ENCODE results near the gene KRT76. TPM values are rescaled to one million over a fixed set of nuclear protein-coding genes. Genes with fewer than 3 reads are reported as not detected.
A peak's percentile ranks its signal among the peaks of the same experiment; 100 is the strongest.
"Not testable (repeated sequence)": the region's sequence is repeated elsewhere in the genome, so short reads cannot be mapped to it uniquely, and the experiment has no call there.

Gene KRT76
- total RNA-seq, 1 donor from 2014 or later: not detected

DNA sequence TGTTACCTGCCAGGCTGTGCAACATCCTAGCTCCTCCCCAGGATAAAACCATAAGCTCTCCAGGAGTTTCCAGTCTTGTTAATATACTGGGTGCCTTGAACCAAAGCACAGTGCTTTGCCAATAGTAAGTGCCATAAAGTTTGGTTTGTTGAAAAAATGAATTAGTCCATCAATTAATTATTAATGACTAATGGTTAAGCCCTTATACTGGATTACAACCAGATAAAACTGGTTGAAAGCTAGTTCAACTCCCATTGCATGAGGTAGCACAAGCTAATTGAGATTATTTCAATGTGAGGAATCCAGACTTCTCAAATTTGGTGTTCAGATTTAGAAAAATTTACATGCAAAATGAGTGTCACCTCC lies 20.4 kb upstream of the KRT76 start:
- no peaks in the 10 kb centered on the region for H3K27me3 ChIP-seq (ENCODE audit: control insufficient read depth, insufficient read depth, low read length)
- no peak overlapping the region for H3K4me3 ChIP-seq (ENCODE audit: low read depth, low read length)
- TF ChIP-seq, protein P1, sequence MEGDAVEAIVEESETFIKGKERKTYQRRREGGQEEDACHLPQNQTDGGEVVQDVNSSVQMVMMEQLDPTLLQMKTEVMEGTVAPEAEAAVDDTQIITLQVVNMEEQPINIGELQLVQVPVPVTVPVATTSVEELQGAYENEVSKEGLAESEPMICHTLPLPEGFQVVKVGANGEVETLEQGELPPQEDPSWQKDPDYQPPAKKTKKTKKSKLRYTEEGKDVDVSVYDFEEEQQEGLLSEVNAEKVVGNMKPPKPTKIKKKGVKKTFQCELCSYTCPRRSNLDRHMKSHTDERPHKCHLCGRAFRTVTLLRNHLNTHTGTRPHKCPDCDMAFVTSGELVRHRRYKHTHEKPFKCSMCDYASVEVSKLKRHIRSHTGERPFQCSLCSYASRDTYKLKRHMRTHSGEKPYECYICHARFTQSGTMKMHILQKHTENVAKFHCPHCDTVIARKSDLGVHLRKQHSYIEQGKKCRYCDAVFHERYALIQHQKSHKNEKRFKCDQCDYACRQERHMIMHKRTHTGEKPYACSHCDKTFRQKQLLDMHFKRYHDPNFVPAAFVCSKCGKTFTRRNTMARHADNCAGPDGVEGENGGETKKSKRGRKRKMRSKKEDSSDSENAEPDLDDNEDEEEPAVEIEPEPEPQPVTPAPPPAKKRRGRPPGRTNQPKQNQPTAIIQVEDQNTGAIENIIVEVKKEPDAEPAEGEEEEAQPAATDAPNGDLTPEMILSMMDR (IDR thresholded peaks at IDR 0.05; ENCODE audit: insufficient read depth, low read length, poor library complexity, severe bottlenecking): no peak
- H3K36me3 ChIP-seq (ENCODE audit: control insufficient read depth, insufficient read depth, low read length): no peaks in the 10 kb centered on the region
- no peak for DNase-seq (ENCODE audit: low read depth)

DNA sequence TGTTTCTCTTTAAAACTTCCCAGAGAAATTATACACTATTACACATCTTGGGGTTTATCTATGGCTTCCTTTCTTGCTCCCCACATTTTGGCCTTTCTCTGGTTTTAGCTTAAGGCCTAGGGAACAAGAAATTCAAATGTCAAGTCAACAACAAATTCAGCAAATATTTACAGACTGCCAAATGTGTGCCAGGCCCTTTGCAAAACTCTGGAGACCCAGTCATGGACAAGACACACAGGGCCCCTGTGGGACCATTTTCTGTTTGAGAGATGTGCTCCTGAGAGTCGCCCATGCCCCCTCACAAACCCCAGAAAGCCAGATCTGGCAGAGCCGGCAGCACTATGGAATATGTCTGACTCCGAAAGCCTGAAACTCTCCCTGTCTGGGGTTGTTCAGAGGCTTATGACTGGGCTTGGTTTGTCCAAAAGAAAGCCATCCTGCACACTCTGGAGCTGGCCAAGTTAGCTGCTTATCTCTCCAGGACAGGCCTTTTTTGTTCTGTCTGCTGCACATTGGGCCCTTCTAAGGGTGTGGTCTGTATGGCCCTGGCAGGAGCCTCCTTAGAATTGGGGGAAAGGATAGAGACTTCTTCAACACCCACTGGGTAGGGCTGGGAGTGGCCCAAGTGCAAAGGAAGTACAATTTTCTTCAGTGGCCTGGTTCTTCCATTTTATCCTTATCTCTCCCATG lies 19.8 kb upstream of the KRT76 start:
- TF ChIP-seq, protein P1 (IDR thresholded peaks at IDR 0.05; ENCODE audit: insufficient read depth, low read length, poor library complexity, severe bottlenecking): no peak
- no peak for DNase-seq (ENCODE audit: low read depth)
- Histone ChIP-seq H3K27me3 (ENCODE audit: control insufficient read depth, insufficient read depth, low read length) (no peaks in the 10 kb centered on the region), H3K4me3 (ENCODE audit: low read depth, low read length) (no peak overlapping the region), H3K36me3 (ENCODE audit: control insufficient read depth, insufficient read depth, low read length) (no peaks in the 10 kb centered on the region)

DNA sequence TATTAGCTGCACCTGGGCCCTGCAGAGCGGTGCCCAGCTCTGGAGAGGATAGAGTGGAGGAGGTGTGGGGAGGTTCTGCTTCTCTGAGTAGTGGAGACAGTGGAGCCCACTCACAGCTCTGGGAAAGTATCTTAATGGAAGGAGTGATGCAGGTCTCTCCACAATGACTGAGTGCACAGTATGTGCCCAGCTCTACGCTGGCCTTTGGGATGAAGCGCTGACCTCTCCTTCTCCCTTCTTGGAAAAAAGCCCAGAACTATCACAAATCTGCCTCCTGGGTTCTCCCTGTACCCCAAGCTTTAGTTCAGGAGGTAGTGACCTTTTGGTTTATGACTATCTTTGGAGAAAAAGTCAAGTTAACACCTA lies 19.3 kb upstream of the KRT76 start:
- TF ChIP-seq, protein P1 (IDR thresholded peaks at IDR 0.05; ENCODE audit: insufficient read depth, low read length, poor library complexity, severe bottlenecking): no peak
- no peak for DNase-seq (ENCODE audit: low read depth)
- no peaks in the 10 kb centered on the region for H3K27me3 ChIP-seq (ENCODE audit: control insufficient read depth, insufficient read depth, low read length)
- no peak overlapping the region for H3K4me3 ChIP-seq (ENCODE audit: low read depth, low read length)
- no peaks in the 10 kb centered on the region for H3K36me3 ChIP-seq (ENCODE audit: control insufficient read depth, insufficient read depth, low read length)

DNA sequence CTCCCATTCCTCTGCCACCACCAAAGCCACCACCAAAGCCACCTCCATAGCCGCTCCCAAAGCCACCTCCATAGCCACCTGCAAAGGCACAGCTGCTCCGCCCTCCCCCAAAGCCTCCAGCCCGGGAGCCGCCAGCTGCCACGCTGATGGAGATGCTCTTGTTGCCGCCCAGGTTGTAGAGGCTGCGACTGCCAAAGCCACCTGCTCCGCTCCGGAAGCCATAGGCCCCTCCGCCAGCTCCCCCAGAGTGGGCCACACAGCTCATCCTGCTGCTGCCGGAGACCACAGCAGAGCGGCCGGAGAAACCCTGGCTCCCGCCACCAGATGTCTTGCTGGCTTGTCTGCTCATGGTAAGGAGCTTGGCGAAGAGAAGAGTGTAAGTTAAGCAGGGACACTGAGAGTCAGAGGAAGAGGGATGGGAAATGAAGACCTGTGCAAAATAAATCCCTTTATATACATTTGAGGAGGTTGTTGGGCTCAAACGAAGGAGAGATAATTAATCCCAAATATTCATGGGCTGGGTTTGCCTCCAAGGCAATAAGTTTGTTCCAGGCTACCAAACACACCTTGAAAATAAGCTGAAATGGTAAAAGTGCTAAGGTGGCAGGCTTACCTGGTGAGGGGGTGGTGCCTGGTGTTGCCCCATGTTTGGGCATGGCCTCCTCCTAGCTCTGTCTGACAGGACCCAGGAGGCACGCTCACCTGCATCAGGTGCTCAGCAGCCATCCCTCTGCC lies 18.7 kb upstream of the KRT76 start, which contains the start of gene KRT3:
KRT3 (minus strand) TSS at position 424 of the 735 bp plus-strand sequence; CDS start at position 349, 75 bp downstream.
- TF ChIP-seq, protein P1 (IDR thresholded peaks at IDR 0.05; ENCODE audit: insufficient read depth, low read length, poor library complexity, severe bottlenecking): no peak
- no peak for DNase-seq (ENCODE audit: low read depth)
- Histone ChIP-seq H3K27me3 (ENCODE audit: control insufficient read depth, insufficient read depth, low read length) (no peaks in the 10 kb centered on the region), H3K36me3 (ENCODE audit: control insufficient read depth, insufficient read depth, low read length) (no peaks in the 10 kb centered on the region), H3K4me3 (ENCODE audit: low read depth, low read length) (no peak within 1 kb of the TSS)

DNA sequence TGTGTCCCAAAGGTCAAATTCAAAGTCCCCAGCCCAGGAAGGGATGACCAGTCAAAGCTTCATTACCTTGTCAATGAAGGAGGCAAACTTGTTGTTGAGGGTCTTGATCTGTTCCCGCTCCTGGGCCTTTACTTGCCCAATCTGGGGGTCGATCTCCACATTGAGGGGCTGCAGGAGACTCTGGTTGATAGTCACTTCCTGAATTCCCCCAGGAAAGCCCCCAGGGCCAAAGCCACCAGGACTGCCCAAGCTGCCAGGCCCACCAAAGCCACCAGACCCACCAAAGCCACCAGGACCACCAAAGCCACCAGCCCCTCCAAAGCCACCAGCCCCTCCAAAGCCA lies 18.2 kb upstream of the KRT76 start:
- H3K4me3 ChIP-seq (ENCODE audit: low read depth, low read length); H3K36me3 ChIP-seq (ENCODE audit: control insufficient read depth, insufficient read depth, low read length); DNase-seq (ENCODE audit: low read depth); H3K27me3 ChIP-seq (ENCODE audit: control insufficient read depth, insufficient read depth, low read length): not testable (repeated sequence)

DNA sequence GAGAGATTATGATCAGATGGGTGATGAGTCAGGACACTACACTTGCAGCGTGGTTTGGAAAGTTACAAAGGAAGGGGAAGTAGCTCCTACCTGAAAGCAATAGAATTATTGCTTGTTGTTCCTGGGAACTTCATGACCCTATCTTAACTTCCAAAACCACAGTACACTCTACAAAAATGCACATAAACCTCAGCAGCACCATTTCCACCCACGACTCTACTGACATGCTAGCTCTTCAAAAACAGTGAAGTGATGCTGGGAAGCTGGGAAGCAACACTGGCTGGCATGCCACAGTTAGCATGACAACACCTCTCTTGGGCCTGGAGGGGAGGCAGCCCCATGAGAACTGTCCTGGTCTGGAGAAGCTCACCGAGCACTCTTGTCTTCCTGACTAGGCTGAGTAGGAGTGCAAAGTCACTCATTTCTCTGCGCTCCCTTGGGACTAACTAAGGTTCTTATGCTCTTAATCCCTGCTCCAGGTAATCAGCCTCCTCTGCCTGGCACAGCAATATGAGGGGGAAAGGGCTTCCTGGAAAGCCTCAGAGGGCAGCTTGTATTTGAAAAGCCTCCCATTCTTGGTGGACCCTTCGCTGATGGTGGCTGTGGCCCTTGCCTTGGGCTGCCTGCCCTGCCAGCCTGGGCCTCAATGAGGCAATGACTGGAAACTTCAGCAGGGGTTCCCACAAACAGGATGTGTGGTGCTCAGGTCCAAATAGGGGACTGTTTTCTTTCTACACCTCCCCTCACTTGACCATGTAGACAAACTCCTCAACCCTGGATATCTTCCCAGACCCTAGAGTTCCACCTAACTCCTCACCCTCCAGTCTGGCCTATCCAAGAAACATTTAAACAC lies 17.6 kb upstream of the KRT76 start:
- peak; percentile 31 for DNase-seq (ENCODE audit: low read depth)
- Histone ChIP-seq H3K4me3 (ENCODE audit: low read depth, low read length) (no peak overlapping the region), H3K36me3 (ENCODE audit: control insufficient read depth, insufficient read depth, low read length) (no peaks in the 10 kb centered on the region), H3K27me3 (ENCODE audit: control insufficient read depth, insufficient read depth, low read length) (peaks cover 8% of the 10 kb centered on the region)
- TF ChIP-seq, protein P1 (IDR thresholded peaks at IDR 0.05; ENCODE audit: insufficient read depth, low read length, poor library complexity, severe bottlenecking): no peak

Data from kidney epithelial cell (primary cell).